Liver (tissue), 3 donors: ENCODE results near the gene SFXN5.

Source experiments
- FOXA2 ChIP-seq: IDR thresholded peaks from 2 replicates; pipeline ENCODE4 v1.6.1; 2016; ENCODE audit warnings: antibody characterized with exemption
- GABPA ChIP-seq, 2 donors: IDR thresholded peaks in 1 of 2; conservative IDR thresholded peaks in 1 of 2; 2 replicates each; pipeline ENCODE4 v1.6.1; 2016; ENCODE audit warnings: antibody characterized with exemption in 2 of 2, mild to moderate bottlenecking in 1 of 2, moderate library complexity in 1 of 2
- JUND ChIP-seq, 2 donors: IDR thresholded peaks; 2 replicates each; pipeline ENCODE4 v1.6.1; 2016; ENCODE audit warnings: antibody characterized with exemption in 2 of 2
- RAD21 ChIP-seq, 2 donors: IDR thresholded peaks; 2 replicates each; pipeline ENCODE4 v1.6.1; 2016; ENCODE audit warnings: antibody characterized with exemption in 2 of 2, mild to moderate bottlenecking in 2 of 2
- SP1 ChIP-seq: IDR thresholded peaks from 2 replicates; pipeline ENCODE4 v1.6.1; 2018; ENCODE audit warnings: antibody characterized with exemption, mild to moderate bottlenecking
- YY1 ChIP-seq: IDR thresholded peaks from 2 replicates; pipeline ENCODE4 v1.6.1; 2016; ENCODE audit warnings: antibody characterized with exemption, mild to moderate bottlenecking
- TF ChIP-seq, protein P1 (sequence below): fragments of 150-350 bp; IDR thresholded peaks from 2 replicates; pipeline ENCODE4 v1.5.1; 2017; ENCODE audit warnings: improper control_type of control experiment, low read depth, low read length; ENCODE audit not compliant: missing input control
- TF ChIP-seq, protein P2 (sequence below): IDR thresholded peaks from 2 replicates; pipeline ENCODE4 v1.6.1; 2016; ENCODE audit warnings: antibody characterized with exemption
- TF ChIP-seq, protein P3 (sequence below): IDR thresholded peaks from 2 replicates; pipeline ENCODE4 v1.6.1; 2016; ENCODE audit warnings: antibody characterized with exemption
- donor health status: healthy.
- donor health status: healthy.

DNA sequence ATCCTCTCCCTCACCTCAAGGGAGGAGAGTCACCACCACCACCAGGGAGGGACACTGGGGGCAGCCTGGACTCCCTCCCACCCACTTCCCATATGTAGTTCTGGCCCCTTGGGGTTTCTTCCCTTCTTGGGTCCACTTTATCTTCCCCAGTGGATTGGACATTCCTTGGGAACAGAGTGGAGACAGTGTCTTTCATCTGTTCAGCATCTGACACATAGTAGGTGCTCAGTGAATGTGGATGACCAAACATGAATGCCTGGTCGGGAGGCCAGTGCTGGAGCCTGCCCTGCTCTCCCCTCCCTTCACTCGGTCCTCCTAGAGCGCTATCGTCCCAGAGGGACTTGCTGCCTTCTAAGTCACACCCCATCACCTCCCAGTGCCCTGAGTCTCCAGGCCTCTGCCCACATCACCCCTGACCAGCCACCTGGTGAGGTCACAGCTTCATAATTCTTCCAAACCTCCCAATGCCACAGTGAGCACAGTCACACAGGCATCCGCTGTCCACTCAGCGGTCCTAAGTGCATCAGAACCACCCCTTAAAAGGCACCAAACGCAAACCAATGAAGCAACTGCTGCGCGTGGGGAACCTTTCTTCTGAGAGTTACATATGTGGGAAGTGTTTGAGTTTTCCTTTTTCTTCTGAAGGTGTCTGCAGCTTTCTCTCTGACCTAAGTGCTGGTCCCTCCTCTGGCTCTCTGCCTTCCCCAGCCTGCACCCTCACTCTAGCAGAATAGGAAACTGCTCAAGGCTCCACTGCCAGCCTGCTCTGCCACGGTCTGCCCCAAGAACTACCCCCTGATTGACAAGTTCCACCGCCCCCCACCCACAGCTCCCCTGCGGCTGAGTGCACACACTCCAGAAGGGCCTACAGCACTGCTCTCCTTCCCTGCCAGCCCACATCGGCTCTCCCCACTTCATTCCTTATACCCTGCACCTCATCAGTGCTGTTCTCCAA, 7.2 kb upstream of the SFXN5 start:
- TF ChIP-seq GABPA (IDR thresholded peaks at IDR 0.05 in 1 of 2, conservative IDR thresholded peaks at IDR 0.05 in 1 of 2): no peak
- TF ChIP-seq, protein P1, sequence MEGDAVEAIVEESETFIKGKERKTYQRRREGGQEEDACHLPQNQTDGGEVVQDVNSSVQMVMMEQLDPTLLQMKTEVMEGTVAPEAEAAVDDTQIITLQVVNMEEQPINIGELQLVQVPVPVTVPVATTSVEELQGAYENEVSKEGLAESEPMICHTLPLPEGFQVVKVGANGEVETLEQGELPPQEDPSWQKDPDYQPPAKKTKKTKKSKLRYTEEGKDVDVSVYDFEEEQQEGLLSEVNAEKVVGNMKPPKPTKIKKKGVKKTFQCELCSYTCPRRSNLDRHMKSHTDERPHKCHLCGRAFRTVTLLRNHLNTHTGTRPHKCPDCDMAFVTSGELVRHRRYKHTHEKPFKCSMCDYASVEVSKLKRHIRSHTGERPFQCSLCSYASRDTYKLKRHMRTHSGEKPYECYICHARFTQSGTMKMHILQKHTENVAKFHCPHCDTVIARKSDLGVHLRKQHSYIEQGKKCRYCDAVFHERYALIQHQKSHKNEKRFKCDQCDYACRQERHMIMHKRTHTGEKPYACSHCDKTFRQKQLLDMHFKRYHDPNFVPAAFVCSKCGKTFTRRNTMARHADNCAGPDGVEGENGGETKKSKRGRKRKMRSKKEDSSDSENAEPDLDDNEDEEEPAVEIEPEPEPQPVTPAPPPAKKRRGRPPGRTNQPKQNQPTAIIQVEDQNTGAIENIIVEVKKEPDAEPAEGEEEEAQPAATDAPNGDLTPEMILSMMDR: no peak
- TF ChIP-seq SP1: no peak
- TF ChIP-seq JUND (IDR thresholded peaks at IDR 0.05): no peak
- no peak for TF ChIP-seq YY1
- TF ChIP-seq, protein P2, sequence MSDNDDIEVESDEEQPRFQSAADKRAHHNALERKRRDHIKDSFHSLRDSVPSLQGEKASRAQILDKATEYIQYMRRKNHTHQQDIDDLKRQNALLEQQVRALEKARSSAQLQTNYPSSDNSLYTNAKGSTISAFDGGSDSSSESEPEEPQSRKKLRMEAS: no peak
- TF ChIP-seq FOXA2: no peak
- TF ChIP-seq RAD21 (IDR thresholded peaks at IDR 0.05): no peak
- TF ChIP-seq, protein P3, sequence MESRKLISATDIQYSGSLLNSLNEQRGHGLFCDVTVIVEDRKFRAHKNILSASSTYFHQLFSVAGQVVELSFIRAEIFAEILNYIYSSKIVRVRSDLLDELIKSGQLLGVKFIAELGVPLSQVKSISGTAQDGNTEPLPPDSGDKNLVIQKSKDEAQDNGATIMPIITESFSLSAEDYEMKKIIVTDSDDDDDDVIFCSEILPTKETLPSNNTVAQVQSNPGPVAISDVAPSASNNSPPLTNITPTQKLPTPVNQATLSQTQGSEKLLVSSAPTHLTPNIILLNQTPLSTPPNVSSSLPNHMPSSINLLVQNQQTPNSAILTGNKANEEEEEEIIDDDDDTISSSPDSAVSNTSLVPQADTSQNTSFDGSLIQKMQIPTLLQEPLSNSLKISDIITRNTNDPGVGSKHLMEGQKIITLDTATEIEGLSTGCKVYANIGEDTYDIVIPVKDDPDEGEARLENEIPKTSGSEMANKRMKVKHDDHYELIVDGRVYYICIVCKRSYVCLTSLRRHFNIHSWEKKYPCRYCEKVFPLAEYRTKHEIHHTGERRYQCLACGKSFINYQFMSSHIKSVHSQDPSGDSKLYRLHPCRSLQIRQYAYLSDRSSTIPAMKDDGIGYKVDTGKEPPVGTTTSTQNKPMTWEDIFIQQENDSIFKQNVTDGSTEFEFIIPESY: no peak
